GM18873 (cell line): ENCODE measurements around the gene ALDH1A3.

Experiments
- ATAC-seq: cut with Tn5 transposase; IDR thresholded peaks from one replicate; pipeline ENCODE4 v1.9.1; 2021; ENCODE audit warnings: mild to moderate bottlenecking, moderate library complexity, moderate number of reproducible peaks; ENCODE audit not compliant: unreplicated experiment, low FRiP score

The ALDH1A3 gene

GRCh38 chr15:100880897-100881242, 1.2 kb downstream of the ALDH1A3 start:
- ATAC-seq, result no peak

DNA sequence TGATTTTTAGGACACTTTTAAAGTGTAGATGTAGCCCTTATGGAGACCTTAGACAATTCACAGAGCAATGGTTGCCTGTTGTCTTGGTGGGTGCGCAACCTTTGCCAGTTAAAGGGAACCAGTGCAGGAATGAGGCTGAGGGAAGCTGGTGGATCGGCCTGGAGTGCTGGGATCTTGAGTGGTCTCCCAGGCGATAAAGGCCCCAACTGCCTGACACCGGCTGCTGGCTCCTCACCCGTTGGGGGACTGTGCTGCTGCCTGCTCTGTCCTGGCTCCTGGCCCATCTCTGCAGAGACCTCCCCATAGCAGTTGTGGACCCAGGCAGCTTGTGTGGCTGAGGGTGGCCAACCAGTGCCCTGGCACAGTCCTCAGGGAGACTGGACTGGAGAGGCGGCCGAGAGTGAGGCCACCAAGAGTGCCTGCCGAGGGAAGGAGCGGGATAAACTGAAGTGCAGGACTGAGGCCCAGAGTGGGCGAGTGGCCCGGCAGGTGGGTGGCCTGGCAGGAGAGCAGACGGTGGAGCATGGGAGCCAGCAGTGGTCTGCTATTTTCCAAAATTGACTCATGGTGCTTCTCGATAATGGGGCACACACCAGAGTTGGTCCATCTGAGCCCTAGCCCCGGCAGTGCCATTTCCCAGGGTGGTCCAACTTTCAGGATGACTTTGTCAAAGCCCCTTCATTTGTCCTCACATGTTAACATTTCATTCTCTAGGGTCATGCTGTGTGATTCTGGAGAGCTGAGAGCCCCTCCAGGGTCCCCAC, 2.1 kb downstream of the ALDH1A3 start:
- ATAC-seq, result no peak

DNA sequence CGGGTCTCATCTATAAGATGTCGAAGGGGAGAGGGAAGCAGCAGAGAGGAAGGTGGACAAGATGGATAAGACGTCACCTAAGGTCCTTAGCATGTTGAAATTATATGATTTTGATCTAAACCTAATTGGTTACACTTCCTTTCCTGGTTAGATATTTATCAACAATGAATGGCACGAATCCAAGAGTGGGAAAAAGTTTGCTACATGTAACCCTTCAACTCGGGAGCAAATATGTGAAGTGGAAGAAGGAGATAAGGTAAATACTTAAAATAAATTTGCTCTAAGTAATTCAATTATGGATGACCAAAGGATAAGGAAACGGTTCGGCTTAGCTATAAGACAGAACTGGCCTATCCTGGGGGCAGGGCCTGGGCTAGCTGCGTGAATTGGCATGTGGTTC, 5.5 kb downstream of the ALDH1A3 start:
- no peak for ATAC-seq

- ATAC-seq, result no peak
Observed at GRCh38 chr15:100885811-100886210, 6.2 kb downstream of the ALDH1A3 start.

DNA sequence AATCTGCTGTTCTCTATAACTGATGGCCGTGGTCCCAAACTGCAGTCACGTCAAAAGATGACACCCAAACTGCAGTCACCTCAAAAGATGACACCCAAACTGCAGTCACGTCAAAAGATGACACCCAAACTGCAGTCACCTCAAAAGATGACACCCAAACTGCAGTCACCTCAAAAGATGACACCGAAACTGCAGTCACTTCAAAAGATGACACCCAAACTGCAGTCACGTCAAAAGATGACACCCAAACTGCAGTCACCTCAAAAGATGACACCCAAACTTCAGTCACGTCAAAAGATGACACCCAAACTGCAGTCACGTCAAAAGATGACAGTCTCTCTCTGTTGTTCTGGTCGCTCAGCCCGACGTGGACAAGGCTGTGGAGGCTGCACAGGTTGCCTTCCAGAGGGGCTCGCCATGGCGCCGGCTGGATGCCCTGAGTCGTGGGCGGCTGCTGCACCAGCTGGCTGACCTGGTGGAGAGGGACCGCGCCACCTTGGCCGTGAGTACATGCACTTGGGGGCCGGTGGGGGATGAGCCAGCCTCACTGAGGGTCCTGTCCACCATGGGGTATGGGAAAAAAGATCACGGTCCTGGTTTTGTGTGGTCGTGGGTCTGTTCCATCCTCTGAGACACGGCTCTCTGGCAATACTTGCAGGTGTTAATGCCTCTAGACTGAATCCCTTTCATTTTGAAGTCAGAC, 7.7 kb downstream of the ALDH1A3 start:
- no peak for ATAC-seq

DNA sequence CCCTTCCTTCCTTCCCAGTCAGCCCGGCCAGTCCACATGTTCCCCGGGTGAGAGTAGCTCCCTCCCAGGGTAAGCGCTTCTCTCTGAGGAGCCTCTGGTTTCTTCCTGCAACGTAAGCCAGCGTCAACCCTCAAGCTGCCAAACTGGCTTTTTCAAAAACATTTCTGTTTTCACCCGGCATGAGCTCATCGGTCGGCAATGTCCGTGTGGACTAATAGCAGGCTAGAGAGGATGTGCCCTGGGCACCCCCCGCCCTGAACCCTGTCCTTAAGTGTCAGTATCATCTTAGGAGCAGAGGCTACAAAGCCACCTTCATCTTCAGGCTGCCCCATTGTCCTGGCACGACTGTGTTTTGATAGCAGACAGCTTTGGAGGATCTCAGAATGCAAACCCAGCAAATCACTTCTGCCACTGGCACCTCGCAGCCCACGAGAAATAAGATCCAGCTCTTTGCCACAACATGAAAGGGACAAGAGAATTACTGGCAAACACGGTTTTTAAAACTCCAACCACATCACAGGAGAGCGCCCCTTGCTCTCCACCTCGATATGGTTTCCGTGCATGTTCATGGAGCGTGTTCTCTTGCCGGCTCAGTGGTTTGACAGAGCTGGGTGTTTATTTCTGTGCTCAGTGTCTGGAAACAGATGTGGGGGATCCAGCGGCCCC, 9.9 kb downstream of the ALDH1A3 start:
- ATAC-seq, result no peak

GRCh38 chr15:100890051-100890720, 10.6 kb downstream of the ALDH1A3 start:
- no peak for ATAC-seq

DNA sequence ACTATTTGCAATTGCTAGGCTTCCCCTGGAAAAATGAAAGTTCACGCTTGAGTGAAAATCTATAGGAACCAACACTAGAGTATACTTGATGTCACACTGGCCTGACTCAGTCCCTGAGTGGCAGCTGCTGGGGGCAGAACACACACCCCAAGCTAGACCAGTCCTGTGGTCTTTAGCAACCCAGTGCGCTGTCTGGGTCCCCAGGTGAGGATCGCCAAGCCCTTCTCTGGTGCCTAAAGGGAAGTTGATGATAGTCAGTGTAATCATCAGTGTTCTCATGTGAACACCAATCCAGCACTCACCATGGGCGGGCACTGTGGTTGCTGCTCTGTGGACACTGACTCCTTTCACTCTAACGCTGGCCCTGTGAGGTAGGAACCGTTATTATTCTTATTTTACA, 11.2 kb downstream of the ALDH1A3 start:
- ATAC-seq, result no peak

DNA sequence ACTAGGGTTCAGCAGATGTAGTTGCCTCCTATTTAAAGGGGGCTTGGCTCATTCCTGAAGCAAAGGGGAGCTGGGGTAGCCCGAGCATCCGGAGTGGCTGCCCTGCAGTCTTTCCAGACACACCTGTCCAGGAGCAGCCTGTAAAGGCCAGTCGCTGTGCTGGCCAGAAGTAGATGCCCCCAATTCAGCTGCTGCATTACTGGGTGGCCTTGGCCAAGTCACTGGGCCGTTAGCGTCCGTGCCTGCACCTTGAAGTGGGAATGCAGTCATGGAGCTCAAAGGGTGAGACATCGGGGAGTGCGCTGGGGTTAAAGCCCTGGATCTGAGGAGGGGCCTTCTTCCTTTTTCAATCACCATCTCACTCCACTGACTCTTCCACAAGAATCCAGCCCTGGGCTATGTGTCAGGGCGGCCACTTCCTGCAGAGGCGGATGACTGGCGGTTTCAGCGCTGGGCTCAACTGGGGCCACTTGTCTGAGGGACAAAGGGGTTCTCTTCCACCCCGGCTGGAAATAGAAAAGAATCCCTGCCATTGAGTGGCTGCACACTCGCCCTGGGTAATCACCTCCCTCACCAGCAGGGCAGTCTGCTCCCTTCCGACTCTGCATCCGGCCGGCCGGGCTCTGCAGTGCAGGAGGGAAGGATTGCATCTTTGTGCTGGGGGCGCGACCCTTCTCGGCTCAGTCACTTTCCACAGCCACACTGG, 11.8 kb downstream of the ALDH1A3 start:
- ATAC-seq, result no peak

GRCh38 chr15:100892013-100892355, 12.4 kb downstream of the ALDH1A3 start:
- no peak for ATAC-seq

DNA sequence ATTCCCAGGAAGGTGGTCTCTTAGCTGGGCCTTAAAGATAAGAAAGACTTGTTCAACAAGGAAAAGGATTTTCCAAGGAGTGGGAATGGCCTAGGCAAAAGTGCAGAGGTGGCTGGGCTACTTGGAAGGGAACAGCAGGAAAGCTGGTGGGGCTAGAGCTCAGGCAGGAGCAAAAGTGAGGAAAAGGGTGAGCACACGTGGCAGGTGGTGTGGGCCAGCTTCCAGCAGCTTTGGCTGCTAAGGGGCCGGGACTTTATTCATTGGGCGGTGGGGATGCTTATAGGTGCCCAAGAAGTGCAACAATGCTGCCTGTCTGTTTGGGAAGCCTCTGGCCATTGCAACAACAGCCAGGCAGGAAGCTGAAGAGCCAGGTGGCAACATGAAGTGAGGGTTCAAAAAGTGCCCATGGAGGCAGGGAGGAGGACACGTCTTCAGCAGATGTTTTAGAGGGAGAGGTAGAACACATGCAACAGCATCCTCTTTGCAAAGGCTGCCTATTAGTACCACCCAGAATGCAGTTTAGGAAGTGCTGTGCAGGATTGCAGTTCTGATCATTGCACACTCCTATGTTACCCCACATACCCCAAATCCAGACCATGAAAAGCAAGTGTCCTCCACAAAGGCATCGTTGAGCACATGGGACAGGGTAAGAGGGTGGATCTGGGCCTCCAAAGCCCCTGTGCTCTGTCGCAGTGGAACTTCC, 13.8 kb downstream of the ALDH1A3 start:
- ATAC-seq, result no peak

- no peak for ATAC-seq
Observed at GRCh38 chr15:100893964-100894295, 14.3 kb downstream of the ALDH1A3 start.

DNA sequence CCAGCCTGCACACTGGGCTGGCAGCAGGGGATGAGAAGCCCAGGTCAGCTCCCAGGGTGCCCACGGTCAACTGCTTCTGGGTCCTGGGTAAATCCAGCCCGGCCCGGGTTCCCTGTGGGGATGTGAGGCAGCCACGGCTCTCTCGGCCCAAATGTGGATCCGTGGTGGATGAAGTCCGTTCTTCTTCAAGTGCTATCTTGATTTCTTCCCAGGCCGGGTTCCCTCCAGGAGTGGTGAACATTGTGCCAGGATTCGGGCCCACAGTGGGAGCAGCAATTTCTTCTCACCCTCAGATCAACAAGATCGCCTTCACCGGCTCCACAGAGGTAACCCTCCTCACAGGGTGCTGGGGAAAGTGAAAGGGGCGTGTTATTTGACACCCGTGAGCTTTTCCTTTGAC, 16.1 kb downstream of the ALDH1A3 start:
- no peak for ATAC-seq

DNA sequence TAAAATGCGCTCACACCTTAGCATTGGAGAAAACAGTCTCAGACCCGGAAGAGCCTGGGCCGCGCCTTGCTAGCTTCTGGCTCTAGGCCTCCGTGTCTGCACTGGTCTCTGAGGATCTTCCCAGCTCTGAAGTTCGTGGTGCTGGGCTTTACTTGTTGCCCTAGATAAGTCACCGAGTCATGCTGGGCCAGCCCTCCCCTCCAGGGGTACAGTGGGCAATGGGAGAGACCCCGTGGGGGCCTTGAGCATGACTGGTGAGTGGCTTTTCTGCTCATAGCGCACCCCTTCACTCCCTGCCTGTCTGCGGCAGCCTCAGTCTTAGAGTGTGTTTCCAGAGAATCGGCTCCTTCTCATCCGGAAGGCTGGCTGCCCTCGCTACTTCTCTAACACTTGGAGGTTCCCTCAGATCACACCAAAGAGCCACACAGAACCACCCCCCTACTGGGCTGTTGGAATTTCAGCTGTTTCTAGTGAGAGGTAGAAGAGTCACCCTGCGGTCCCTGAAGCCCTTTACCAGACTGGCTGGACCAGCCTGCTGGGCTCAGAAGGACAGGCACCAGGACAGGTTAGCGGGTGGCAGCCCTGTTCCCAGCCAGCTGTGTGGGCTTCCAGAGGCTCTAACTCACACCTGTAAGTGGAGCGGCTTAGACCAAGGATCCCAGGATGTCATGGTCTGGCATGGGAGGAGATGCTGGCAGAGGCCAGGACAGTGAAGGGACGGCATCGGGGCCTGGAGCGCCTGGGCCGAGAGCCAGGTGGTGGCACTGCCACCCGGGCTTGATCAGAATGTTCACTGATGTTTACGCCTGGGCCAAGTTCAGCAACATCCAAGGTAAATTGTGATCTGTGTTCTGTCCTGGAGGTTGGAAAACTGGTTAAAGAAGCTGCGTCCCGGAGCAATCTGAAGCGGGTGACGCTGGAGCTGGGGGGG, 17.9 kb downstream of the ALDH1A3 start:
- ATAC-seq, result no peak

DNA sequence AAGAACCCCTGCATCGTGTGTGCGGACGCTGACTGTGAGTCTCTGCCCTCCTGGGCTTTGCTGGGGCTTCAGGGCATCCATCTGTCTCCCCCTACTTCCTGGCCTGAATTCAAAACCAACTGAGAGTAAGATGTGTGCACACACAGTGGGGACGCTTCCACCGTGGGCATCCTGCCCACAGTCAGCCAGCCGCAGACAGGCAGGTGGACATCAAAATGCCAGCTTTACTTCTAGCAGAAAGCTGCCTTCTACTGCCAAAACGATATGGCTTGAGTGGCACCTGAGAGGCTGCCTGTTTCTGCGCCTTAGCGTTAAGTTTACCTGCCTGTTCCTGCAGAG, 18.5 kb downstream of the ALDH1A3 start:
- ATAC-seq, result no peak

DNA sequence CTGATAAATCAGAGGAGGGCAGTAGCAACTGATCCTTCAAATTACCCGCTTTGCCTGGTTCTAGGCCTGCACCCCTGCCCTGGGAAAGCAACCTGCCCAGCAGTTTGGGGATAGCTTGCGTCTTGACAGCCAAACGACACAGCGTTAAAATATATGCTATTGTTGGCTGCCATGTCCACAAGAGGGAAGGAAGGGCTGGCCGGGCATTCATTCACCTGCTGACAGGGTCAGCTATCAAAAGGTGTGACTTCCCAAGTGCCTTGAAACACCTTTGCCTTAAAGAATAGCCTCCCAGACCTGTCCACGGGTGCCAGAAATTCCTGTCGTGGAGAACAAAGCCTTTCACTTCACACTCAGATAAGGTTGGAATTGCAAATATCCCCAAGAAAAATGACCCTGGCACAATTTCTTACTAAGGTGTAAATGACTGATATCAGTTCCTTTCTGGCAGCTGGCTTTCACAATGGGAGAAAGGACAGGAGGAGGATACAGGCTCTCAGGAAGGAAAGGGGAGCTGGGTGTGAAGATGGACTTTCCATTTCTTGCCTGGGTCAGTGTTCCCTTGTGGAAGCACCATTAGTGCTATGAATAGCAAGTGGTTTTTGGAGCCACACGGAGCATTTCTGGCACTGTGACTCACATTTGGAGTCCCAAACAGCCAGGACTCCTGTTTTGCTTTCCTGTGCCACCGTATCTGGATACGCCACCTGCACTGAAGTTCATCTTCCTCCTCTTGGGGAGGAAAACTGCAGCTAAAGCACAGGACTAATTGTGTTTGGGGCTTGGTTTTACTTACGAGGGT, 19.2 kb downstream of the ALDH1A3 start:
- no peak for ATAC-seq

DNA sequence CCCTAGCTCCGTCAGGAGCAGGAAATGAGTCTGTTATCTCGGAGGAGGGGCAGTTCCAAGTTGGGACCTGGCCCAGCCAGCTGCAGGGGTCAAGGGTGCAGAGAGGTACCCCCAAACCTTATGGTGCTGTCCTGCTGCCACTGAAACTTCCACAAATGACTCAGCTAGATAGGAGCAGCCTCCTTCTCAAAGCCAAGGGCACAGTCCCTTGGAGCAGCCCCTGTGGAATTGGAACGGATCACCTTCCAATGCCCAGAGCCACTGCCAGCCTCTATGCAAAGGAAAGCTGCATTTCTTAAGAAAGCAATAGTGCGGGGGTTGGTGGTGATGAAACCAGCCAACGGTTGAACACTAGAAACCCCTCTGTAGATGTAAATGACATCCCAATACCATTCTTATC, 20.0 kb downstream of the ALDH1A3 start:
- ATAC-seq, result no peak

- ATAC-seq, result no peak
Observed at GRCh38 chr15:100900136-100900794, 20.6 kb downstream of the ALDH1A3 start.
